A673 (cell line): ENCODE measurements around the gene PPP1R16B.

Experiments
- EZH2 ChIP-seq: fragments of 200-600 bp; sonication (generic); IDR thresholded peaks from 2 replicates; pipeline ENCODE4 v1.6.1; 2017; ENCODE audit warnings: borderline replicate concordance, low read depth, mild to moderate bottlenecking, mixed read lengths, antibody characterized with exemption, low read length; ENCODE audit not compliant: poor library complexity, severe bottlenecking
- TF ChIP-seq, protein P1 (sequence below): fragments of 300-800, 200-600 bp; sonication (generic); conservative IDR thresholded peaks from 2 replicates; pipeline ENCODE4 v1.5.1; 2017; ENCODE audit warnings: low read depth, mild to moderate bottlenecking, antibody characterized with exemption, low read length, moderate library complexity, mixed read lengths

DNA sequence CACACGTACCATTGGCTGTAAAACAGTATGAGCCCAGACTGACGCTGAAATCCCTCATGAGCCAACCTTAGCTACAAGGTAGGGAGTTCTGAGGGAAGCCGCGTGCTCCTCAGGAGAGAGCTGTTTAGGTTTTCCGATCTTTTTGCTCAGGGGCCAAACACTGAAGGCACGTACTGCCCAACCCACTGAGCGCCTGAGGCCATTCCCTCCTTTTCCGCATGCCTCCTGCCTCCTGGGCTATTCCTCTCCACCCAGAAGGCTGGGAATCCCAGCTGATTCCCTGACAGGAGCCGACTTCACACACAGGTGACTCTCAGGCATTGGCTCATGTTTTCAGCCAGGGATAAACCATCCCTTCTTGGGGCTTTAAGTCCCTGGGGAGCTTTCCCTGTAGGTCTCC lies 115.4 kb downstream of the PPP1R16B start:
- TF ChIP-seq, protein P1, sequence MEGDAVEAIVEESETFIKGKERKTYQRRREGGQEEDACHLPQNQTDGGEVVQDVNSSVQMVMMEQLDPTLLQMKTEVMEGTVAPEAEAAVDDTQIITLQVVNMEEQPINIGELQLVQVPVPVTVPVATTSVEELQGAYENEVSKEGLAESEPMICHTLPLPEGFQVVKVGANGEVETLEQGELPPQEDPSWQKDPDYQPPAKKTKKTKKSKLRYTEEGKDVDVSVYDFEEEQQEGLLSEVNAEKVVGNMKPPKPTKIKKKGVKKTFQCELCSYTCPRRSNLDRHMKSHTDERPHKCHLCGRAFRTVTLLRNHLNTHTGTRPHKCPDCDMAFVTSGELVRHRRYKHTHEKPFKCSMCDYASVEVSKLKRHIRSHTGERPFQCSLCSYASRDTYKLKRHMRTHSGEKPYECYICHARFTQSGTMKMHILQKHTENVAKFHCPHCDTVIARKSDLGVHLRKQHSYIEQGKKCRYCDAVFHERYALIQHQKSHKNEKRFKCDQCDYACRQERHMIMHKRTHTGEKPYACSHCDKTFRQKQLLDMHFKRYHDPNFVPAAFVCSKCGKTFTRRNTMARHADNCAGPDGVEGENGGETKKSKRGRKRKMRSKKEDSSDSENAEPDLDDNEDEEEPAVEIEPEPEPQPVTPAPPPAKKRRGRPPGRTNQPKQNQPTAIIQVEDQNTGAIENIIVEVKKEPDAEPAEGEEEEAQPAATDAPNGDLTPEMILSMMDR: no peak
- TF ChIP-seq EZH2: no peak
